ENCODE measurements around the gene NFX1.

- no peak for TF ChIP-seq POLR2A (IDR thresholded peaks at IDR 0.05)
- TF ChIP-seq, protein P1, sequence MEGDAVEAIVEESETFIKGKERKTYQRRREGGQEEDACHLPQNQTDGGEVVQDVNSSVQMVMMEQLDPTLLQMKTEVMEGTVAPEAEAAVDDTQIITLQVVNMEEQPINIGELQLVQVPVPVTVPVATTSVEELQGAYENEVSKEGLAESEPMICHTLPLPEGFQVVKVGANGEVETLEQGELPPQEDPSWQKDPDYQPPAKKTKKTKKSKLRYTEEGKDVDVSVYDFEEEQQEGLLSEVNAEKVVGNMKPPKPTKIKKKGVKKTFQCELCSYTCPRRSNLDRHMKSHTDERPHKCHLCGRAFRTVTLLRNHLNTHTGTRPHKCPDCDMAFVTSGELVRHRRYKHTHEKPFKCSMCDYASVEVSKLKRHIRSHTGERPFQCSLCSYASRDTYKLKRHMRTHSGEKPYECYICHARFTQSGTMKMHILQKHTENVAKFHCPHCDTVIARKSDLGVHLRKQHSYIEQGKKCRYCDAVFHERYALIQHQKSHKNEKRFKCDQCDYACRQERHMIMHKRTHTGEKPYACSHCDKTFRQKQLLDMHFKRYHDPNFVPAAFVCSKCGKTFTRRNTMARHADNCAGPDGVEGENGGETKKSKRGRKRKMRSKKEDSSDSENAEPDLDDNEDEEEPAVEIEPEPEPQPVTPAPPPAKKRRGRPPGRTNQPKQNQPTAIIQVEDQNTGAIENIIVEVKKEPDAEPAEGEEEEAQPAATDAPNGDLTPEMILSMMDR (IDR thresholded peaks at IDR 0.05) = no peak
Observed at GRCh38 chr9:33245341-33245740, 45.0 kb upstream of the NFX1 start.

Measured in testis (tissue), 2 donors.